ENCODE data around the gene TCF25.

DNA sequence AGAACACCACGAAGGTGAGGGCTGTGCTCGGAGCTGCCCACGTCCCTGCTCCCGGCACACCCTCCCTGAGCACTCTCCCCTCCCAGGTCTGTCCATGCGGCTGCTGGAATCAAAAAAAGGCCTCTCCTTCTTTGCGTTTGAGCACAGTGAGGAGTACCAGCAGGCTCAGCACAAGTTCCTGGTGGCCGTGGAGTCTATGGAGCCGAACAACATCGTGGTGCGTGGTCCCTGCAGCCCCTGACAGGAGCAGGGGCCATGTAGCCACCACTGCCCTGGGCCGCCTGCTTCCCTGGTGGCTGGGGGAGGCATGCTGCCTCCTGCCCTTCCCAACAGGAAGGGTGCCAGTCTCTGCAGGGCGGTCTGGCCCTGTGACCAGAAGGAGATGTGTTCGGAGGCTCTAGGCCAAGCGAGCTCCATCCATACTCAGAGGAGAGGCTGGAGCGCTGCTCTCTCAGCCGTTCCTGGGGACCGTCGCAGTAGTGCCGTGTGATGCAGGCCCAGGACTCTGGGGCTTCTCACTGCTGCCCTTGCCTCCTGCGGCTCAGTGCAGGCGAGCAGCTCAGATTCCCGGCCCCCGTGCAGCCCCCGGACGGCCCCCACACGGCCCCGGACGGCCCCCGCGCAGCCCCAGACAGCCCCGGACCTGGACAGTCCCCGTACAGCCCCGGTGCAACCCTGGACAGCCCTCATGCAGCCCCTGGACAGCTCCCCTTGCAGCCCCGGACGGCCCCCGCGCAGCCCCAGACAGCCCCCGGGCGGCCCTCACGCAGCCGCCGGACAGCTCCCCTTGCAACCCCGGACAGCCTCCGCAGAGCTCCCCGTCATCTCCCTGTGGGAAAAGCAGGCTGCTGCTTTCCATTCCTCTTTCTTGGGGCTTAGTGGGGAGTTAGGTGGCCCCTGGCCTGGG is 20.5 kb downstream of the TCF25 start:
- TF ChIP-seq, protein P1, sequence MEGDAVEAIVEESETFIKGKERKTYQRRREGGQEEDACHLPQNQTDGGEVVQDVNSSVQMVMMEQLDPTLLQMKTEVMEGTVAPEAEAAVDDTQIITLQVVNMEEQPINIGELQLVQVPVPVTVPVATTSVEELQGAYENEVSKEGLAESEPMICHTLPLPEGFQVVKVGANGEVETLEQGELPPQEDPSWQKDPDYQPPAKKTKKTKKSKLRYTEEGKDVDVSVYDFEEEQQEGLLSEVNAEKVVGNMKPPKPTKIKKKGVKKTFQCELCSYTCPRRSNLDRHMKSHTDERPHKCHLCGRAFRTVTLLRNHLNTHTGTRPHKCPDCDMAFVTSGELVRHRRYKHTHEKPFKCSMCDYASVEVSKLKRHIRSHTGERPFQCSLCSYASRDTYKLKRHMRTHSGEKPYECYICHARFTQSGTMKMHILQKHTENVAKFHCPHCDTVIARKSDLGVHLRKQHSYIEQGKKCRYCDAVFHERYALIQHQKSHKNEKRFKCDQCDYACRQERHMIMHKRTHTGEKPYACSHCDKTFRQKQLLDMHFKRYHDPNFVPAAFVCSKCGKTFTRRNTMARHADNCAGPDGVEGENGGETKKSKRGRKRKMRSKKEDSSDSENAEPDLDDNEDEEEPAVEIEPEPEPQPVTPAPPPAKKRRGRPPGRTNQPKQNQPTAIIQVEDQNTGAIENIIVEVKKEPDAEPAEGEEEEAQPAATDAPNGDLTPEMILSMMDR (conservative IDR thresholded peaks at IDR 0.05; ENCODE audit: low read depth in 2 of 2): no peak
- no peak for TF ChIP-seq POLR2AphosphoS5 (IDR thresholded peaks at IDR 0.05; ENCODE audit: low read depth)
- no peak for TF ChIP-seq JUNB (IDR thresholded peaks at IDR 0.05; ENCODE audit: unreplicated experiment)
- TF ChIP-seq, protein P2, sequence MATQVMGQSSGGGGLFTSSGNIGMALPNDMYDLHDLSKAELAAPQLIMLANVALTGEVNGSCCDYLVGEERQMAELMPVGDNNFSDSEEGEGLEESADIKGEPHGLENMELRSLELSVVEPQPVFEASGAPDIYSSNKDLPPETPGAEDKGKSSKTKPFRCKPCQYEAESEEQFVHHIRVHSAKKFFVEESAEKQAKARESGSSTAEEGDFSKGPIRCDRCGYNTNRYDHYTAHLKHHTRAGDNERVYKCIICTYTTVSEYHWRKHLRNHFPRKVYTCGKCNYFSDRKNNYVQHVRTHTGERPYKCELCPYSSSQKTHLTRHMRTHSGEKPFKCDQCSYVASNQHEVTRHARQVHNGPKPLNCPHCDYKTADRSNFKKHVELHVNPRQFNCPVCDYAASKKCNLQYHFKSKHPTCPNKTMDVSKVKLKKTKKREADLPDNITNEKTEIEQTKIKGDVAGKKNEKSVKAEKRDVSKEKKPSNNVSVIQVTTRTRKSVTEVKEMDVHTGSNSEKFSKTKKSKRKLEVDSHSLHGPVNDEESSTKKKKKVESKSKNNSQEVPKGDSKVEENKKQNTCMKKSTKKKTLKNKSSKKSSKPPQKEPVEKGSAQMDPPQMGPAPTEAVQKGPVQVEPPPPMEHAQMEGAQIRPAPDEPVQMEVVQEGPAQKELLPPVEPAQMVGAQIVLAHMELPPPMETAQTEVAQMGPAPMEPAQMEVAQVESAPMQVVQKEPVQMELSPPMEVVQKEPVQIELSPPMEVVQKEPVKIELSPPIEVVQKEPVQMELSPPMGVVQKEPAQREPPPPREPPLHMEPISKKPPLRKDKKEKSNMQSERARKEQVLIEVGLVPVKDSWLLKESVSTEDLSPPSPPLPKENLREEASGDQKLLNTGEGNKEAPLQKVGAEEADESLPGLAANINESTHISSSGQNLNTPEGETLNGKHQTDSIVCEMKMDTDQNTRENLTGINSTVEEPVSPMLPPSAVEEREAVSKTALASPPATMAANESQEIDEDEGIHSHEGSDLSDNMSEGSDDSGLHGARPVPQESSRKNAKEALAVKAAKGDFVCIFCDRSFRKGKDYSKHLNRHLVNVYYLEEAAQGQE (IDR thresholded peaks at IDR 0.05; ENCODE audit: unreplicated experiment): no peak
- TF ChIP-seq EZH2 (IDR thresholded peaks at IDR 0.05; ENCODE audit: low read depth, unreplicated experiment): no peak

Measured in GM23338 (cell line).